ENCODE results near the gene CDK5R2. TPM values are rescaled to one million over a fixed set of nuclear protein-coding genes. Genes with fewer than 3 reads are reported as not detected.

CDK5R2 gene
- total RNA-seq, 4 donors from 2014 or later: not detected

Small RNAs within 50 kb of the gene (small RNA-seq; reads per million reads assigned to genes)
- 3.5 reads per million, percentile 65 among the genes with 10 or more reads in this experiment for gene MIR375
- not detected for gene RNU6-642P

Other genes with a start within 250 kb of the CDK5R2 start
- gene TTLL4, start 248.8 kb upstream of the CDK5R2 start, total RNA-seq: 10 to 100 TPM in 3 of 4 donors, 1 to 10 TPM in 1; 7.0 to 19.1 (median 15.4) TPM
- gene CYP27A1, start 177.5 kb upstream of the CDK5R2 start, total RNA-seq: 100 to 1,000 TPM in 1 of 4 donors, 10 to 100 TPM in 3; 11.9 to 206 (median 22.6) TPM
- gene PRKAG3, start 127.9 kb upstream of the CDK5R2 start, total RNA-seq: not detected
- 1 to 10 TPM in 1 of 4 donors, under 1 TPM in 1, not detected in 2; 0.34 to 2.0 TPM for gene WNT6, start 99.9 kb upstream of the CDK5R2 start, total RNA-seq
- gene WNT10A, start 78.8 kb upstream of the CDK5R2 start, total RNA-seq: not detected
- gene FEV, start 25.5 kb downstream of the CDK5R2 start, total RNA-seq: not detected
- not detected for gene CRYBA2, start 33.8 kb downstream of the CDK5R2 start, total RNA-seq
- gene CFAP65, start 81.8 kb downstream of the CDK5R2 start, total RNA-seq: not detected
- gene IHH, start 101.3 kb downstream of the CDK5R2 start, total RNA-seq: under 1 TPM in 1 of 4 donors, not detected in 3; 0.33 TPM
- 10 to 100 TPM; 14.3 to 27.7 (median 19.4) TPM for gene NHEJ1, start 201.1 kb downstream of the CDK5R2 start, total RNA-seq
- gene SLC23A3, start 210.4 kb downstream of the CDK5R2 start, total RNA-seq: under 1 TPM; 0.38 to 0.82 (median 0.67) TPM
- 10 to 100 TPM; 35.9 to 55.5 (median 44.2) TPM for gene CNPPD1, start 217.3 kb downstream of the CDK5R2 start, total RNA-seq
- gene RETREG2, start 218.6 kb downstream of the CDK5R2 start, total RNA-seq: 10 to 100 TPM; 30.7 to 67.0 (median 62.9) TPM
- gene ZFAND2B, start 247.1 kb downstream of the CDK5R2 start, total RNA-seq: 10 to 100 TPM; 28.0 to 60.3 (median 43.7) TPM